HG02885 (cell line): ENCODE measurements around the gene ZNF280C.

ENCODE experiments used
- ATAC-seq: cut with Tn5 transposase; IDR thresholded peaks from one replicate; pipeline ENCODE4 v1.9.1; 2021; ENCODE audit warnings: mild to moderate bottlenecking; ENCODE audit not compliant: unreplicated experiment, poor library complexity

Gene ZNF280C

DNA sequence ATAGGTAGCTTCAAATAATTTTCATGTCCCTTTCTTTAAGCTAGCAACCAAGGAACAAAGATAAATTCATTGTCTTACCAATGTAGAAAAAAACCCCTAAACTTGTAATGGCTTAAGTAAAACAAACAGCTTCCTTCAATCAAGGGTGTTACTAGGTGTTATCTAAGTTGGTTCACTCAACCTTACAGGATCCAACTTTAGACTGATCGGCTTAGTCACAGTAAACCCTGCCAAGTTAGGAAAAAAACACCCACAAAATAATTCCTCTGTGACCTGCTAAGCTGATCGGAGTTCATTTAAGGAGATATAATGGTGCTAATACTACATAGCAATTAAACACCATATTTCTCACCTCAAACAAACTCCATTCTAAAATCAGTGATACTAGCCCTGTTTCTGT lies 113.1 kb downstream of the ZNF280C start:
- no peak for ATAC-seq
